Measurements from ENCODE around the gene RTKN2.

Gene RTKN2

DNA sequence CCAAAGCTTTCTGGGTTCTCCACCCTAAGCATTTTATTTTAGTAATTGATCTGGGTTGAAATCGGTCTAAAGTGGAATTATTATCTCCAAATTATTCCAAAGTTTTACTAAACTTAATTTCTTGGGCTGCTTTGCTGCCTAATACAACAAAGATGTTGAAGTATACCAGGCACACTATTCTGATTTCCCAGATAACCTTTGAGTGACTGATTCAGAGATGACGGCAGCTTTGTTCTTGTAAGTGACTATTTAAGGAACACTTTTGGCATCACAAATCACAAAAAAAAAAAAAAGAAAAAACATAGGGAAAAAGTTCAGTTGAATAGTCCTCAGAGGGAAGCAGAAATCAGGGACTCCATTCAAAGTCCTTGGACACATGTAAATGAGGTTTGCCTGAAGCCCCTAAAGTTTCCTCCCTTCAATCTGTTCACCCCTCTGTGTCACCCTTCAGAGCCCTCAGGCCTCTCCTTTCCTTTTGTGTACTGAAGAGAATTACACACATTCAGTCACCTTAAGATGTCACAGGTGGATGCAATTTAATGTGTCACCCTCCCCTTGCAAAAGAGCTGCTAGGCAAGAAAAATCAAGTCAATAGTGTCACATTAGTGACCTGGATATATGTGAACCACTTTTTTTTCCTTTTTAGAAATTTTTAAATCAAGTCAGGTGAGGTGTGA is 81.5 kb downstream of the RTKN2 start:
- no peak overlapping the region for H3K4me3 ChIP-seq (ENCODE audit: low read depth, low read length)
- TF ChIP-seq CTCF (IDR thresholded peaks at IDR 0.05; ENCODE audit: borderline replicate concordance, insufficient read depth, low read depth, low read length) = no peak

DNA sequence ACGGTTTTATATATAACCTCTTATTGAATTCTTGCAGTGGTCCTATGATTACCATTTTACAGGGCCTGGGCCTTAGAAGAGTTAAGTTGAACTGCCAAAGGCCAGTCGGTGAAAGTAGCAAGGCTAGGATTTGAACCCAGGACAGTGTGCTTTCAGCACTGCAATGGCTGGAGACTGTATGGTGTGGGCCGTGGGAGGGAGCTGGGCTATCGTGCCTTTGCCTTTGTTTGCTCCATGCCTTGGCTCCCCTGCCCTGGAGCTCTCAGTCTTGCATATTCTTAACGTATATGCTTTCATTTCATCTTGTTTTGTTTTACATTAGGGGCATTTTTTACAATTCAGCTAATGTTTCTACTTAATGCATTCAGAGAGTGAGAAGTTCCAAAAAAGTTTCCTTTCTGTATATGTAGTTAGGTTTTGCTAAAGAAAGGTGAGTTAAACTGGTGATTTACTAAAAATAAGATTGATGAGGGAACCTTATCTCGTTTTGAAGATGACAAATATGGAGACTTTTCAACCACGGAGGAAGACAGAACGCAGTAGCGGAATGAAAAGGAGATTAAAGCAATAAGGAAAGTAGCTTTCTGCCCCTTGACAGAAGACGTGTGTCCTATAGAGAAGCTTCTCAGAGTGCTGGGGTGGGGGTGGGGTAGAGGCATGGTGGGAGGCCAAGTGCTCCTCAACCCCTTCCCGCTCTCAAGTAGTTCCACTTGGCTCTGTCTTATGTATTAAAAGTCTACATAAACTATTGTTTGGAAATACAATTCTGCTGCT is 82.5 kb downstream of the RTKN2 start:
- TF ChIP-seq CTCF (IDR thresholded peaks at IDR 0.05; ENCODE audit: borderline replicate concordance, insufficient read depth, low read depth, low read length) = no peak
- no peak overlapping the region for H3K4me3 ChIP-seq (ENCODE audit: low read depth, low read length)

DNA sequence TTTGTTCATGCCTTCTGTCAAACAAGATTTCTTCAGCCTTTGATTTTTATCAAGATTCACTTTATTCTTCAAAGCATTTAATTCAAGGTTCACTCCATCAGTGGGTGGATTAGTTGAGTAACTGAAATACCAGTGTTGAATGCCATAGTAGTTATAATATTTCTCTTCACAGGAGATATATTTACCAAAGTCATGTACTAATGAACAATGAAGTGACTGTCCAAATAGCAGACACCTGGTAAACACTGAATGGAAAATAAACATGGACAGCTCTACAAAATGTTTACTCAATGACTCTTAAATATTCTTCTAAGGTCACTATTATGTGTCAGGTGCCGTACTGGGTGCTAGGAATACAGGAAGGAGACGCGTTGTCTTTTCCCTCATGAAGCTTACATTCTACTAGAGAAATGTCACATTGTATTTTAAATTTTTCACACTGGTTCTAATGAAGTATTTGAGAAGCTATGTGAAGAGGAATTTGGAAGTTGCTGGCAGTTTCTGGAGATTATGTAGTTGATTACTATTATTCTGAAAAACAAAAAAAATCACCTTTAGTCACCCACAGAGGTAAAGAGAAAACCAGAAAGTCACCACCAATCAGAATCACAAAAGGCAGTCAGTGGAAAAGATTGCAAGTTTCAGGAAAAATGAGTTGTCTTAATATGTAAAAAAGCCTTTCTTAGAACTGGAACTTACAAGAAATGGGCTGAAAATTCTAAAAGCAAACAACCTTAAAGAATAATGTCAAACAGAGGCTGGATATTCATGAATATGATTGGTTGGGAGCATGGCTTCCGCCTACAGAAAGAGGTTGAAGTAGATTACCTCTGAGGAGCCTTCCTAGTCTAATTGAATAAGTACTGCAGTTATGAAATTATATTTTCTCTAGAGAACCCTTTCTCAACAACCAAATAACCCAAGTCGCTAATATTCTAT is 84.5 kb downstream of the RTKN2 start:
- no peak overlapping the region for H3K4me3 ChIP-seq (ENCODE audit: low read depth, low read length)
- TF ChIP-seq CTCF (IDR thresholded peaks at IDR 0.05; ENCODE audit: borderline replicate concordance, insufficient read depth, low read depth, low read length) = no peak

- H3K4me3 ChIP-seq (ENCODE audit: low read depth, low read length) = no peak overlapping the region
- TF ChIP-seq CTCF (IDR thresholded peaks at IDR 0.05; ENCODE audit: borderline replicate concordance, insufficient read depth, low read depth, low read length) = no peak
These were observed 85.2 kb downstream of the RTKN2 start for GRCh38 chr10:62183442-62183841.

- H3K4me3 ChIP-seq (ENCODE audit: low read depth, low read length) = no peak overlapping the region
These were observed 86.0 kb downstream of the RTKN2 start for GRCh38 chr10:62182595-62182994.

GRCh38 chr10:62182171-62182570 is 86.5 kb downstream of the RTKN2 start:
- TF ChIP-seq CTCF (IDR thresholded peaks at IDR 0.05; ENCODE audit: borderline replicate concordance, insufficient read depth, low read depth, low read length) = no peak
- no peak overlapping the region for H3K4me3 ChIP-seq (ENCODE audit: low read depth, low read length)

More at GRCh38 chr10:62182595-62182994, 86.0 kb downstream of the RTKN2 start:
- TF ChIP-seq CTCF (IDR thresholded peaks at IDR 0.05; ENCODE audit: borderline replicate concordance, insufficient read depth, low read depth, low read length) = no peak

Data from GM12875 (cell line).